Stimulated activated CD4-positive, alpha-beta T cell treated with anti-CD3 and anti-CD28 coated beads, Interleukin-1b, Interleukin-23, amount 100 ng/mL, for 48 hours (primary cell): ENCODE data around the gene GALNT9.

Source experiments
- DNase-seq: peaks from one replicate; pipeline ENCODE4 v3.0.0-alpha.2; 2020

The GALNT9 gene

GRCh38 chr12:132292328-132293319, 36.8 kb downstream of the GALNT9 start:
- DNase-seq = no peak

- DNase-seq = no peak
Observed at GRCh38 chr12:132291402-132292175, 37.8 kb downstream of the GALNT9 start.

- no peak for DNase-seq
Observed at GRCh38 chr12:132290203-132290540, 39.2 kb downstream of the GALNT9 start.

GRCh38 chr12:132289356-132290202, 39.8 kb downstream of the GALNT9 start:
- DNase-seq = no peak

GRCh38 chr12:132288516-132289215, 40.7 kb downstream of the GALNT9 start:
- DNase-seq = no peak

GRCh38 chr12:132287391-132288238, 41.8 kb downstream of the GALNT9 start:
- no peak for DNase-seq

- DNase-seq = no peak
Observed at GRCh38 chr12:132286912-132287311, 42.5 kb downstream of the GALNT9 start.

GRCh38 chr12:132285991-132286681, 43.3 kb downstream of the GALNT9 start:
- no peak for DNase-seq

- DNase-seq = no peak
Observed at GRCh38 chr12:132284827-132285741, 44.3 kb downstream of the GALNT9 start.

- no peak for DNase-seq
Observed at GRCh38 chr12:132284071-132284826, 45.1 kb downstream of the GALNT9 start.

- DNase-seq = no peak
Observed at GRCh38 chr12:132282950-132283771, 46.2 kb downstream of the GALNT9 start.

- DNase-seq = no peak
Observed at GRCh38 chr12:132282031-132282949, 47.1 kb downstream of the GALNT9 start.

- DNase-seq = no peak
Observed at GRCh38 chr12:132281038-132281437, 48.4 kb downstream of the GALNT9 start.

- no peak for DNase-seq
Observed at GRCh38 chr12:132280406-132280805, 49.0 kb downstream of the GALNT9 start.

- DNase-seq = no peak
Observed at GRCh38 chr12:132279930-132280329, 49.5 kb downstream of the GALNT9 start.

- DNase-seq = no peak
Observed at GRCh38 chr12:132279184-132279889, 50.1 kb downstream of the GALNT9 start.
